Keratinocyte (primary cell): ENCODE data around the gene RASL11A.

Source experiments
- EZH2 ChIP-seq: IDR thresholded peaks from one replicate; pipeline ENCODE4 v1.6.1; 2012; ENCODE audit warnings: inconsistent platforms, mild to moderate bottlenecking, low read length, moderate library complexity
- TF ChIP-seq, protein P1 (sequence below), 3 experiments: IDR thresholded peaks in 1 of 3; conservative IDR thresholded peaks in 1 of 3; optimal IDR thresholded peaks in 1 of 3; 2 replicates in 2 of 3; 3 replicates in 1 of 3; pipeline versions ENCODE3 to v1.5.1; 2011; ENCODE audit warnings: low read length in 3 of 3, mild to moderate bottlenecking in 3 of 3, moderate library complexity in 2 of 3, control low read depth in 1 of 3, inconsistent platforms in 1 of 3; ENCODE audit not compliant: insufficient read depth in 2 of 3; ENCODE audit errors: extremely low read depth in 1 of 3

DNA sequence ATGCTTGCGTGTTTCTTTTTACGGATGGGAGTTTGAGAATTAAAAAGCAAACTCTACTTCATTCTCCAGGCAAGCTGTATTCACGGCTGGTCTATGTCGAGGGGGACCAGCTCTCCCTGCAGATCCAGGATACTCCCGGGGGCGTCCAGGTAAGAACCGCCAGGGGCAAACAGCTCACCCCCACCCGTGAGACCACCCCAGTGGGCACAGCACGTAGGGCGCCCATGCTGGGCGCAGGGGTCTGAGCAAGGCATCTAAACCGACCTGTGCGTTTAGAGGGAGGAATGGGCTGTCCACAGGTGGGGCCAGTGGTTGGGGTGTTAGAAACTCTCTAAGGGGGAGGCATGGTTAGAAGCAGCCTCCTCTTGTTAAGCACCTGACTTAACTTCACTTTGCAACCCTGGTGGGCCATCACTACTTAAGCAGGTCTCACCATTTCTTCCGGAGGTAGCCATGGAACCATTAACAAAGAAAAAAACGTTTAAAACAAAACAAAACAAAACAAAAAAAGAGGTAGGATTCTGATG, 1.0 kb downstream of the RASL11A start:
- TF ChIP-seq, protein P1, sequence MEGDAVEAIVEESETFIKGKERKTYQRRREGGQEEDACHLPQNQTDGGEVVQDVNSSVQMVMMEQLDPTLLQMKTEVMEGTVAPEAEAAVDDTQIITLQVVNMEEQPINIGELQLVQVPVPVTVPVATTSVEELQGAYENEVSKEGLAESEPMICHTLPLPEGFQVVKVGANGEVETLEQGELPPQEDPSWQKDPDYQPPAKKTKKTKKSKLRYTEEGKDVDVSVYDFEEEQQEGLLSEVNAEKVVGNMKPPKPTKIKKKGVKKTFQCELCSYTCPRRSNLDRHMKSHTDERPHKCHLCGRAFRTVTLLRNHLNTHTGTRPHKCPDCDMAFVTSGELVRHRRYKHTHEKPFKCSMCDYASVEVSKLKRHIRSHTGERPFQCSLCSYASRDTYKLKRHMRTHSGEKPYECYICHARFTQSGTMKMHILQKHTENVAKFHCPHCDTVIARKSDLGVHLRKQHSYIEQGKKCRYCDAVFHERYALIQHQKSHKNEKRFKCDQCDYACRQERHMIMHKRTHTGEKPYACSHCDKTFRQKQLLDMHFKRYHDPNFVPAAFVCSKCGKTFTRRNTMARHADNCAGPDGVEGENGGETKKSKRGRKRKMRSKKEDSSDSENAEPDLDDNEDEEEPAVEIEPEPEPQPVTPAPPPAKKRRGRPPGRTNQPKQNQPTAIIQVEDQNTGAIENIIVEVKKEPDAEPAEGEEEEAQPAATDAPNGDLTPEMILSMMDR (optimal IDR thresholded peaks at IDR 0.05 in 1 of 3, IDR thresholded peaks at IDR 0.05 in 1 of 3, conservative IDR thresholded peaks at IDR 0.05 in 1 of 3; ENCODE audit: extremely low read depth in 1 of 3, insufficient read depth in 2 of 3, low read length in 3 of 3): no peak
- TF ChIP-seq EZH2: no peak
